ENCODE data around the gene CACNA1E. TPM values are rescaled to one million over a fixed set of nuclear protein-coding genes. Genes with fewer than 3 reads are reported as not detected.

The CACNA1E gene
- total RNA-seq, 1 donor = not detected

- no peak for DNase-seq (ENCODE audit: low read depth)
- no peak overlapping the region for H3K4me3 ChIP-seq (ENCODE audit: low read depth, low read length)
- no peak for TF ChIP-seq CTCF (IDR thresholded peaks at IDR 0.05; ENCODE audit: insufficient read depth, low read length)
Measured at GRCh38 chr1:181445436-181445835, 37.9 kb upstream of the CACNA1E start.

GRCh38 chr1:181448461-181448860 is 34.9 kb upstream of the CACNA1E start:
- DNase-seq (ENCODE audit: low read depth) = no peak
- H3K4me3 ChIP-seq (ENCODE audit: low read depth, low read length) = no peak overlapping the region
- TF ChIP-seq CTCF (IDR thresholded peaks at IDR 0.05; ENCODE audit: insufficient read depth, low read length) = no peak

GRCh38 chr1:181451661-181452230 is 31.6 kb upstream of the CACNA1E start:
- no peak for DNase-seq (ENCODE audit: low read depth)
- no peak overlapping the region for H3K4me3 ChIP-seq (ENCODE audit: low read depth, low read length)
- TF ChIP-seq CTCF (IDR thresholded peaks at IDR 0.05; ENCODE audit: insufficient read depth, low read length) = no peak

GRCh38 chr1:181452746-181453145 is 30.6 kb upstream of the CACNA1E start:
- no peak for TF ChIP-seq CTCF (IDR thresholded peaks at IDR 0.05; ENCODE audit: insufficient read depth, low read length)
- H3K4me3 ChIP-seq (ENCODE audit: low read depth, low read length) = no peak overlapping the region
- no peak for DNase-seq (ENCODE audit: low read depth)

- TF ChIP-seq CTCF (IDR thresholded peaks at IDR 0.05; ENCODE audit: insufficient read depth, low read length) = no peak
- no peak for DNase-seq (ENCODE audit: low read depth)
- H3K4me3 ChIP-seq (ENCODE audit: low read depth, low read length) = no peak overlapping the region
Measured at GRCh38 chr1:181453541-181454201, 29.6 kb upstream of the CACNA1E start.

- TF ChIP-seq CTCF (IDR thresholded peaks at IDR 0.05; ENCODE audit: insufficient read depth, low read length) = no peak
- no peak for DNase-seq (ENCODE audit: low read depth)
- H3K4me3 ChIP-seq (ENCODE audit: low read depth, low read length) = no peak overlapping the region
Measured at GRCh38 chr1:181456551-181456950, 26.8 kb upstream of the CACNA1E start.

- no peak for DNase-seq (ENCODE audit: low read depth)
- H3K4me3 ChIP-seq (ENCODE audit: low read depth, low read length) = no peak overlapping the region
- no peak for TF ChIP-seq CTCF (IDR thresholded peaks at IDR 0.05; ENCODE audit: insufficient read depth, low read length)
Measured at GRCh38 chr1:181458419-181458818, 24.9 kb upstream of the CACNA1E start.

Measured in fibroblast of the aortic adventitia (primary cell).